HG03060 (cell line): ENCODE measurements around the gene C19orf47.
"Not testable (repeated sequence)": the region's sequence is repeated elsewhere in the genome, so short reads cannot be mapped to it uniquely, and the experiment has no call there.

Experiments
- ATAC-seq: cut with Tn5 transposase; IDR thresholded peaks from one replicate; pipeline ENCODE4 v1.9.1; 2021; ENCODE audit warnings: low read depth, moderate number of reproducible peaks; ENCODE audit not compliant: unreplicated experiment

The C19orf47 gene

GRCh38 chr19:40377876-40378385 is 29.7 kb upstream of the C19orf47 start:
- ATAC-seq, result no peak

- ATAC-seq, result no peak
Measured at GRCh38 chr19:40376286-40376862, 28.2 kb upstream of the C19orf47 start.

- no peak for ATAC-seq
Measured at GRCh38 chr19:40374084-40374483, 25.9 kb upstream of the C19orf47 start.

GRCh38 chr19:40371802-40372122 is 23.6 kb upstream of the C19orf47 start:
- no peak for ATAC-seq

- no peak for ATAC-seq
Measured at GRCh38 chr19:40370997-40371801, 23.0 kb upstream of the C19orf47 start.

- ATAC-seq, result not testable (repeated sequence)
Measured at GRCh38 chr19:40370253-40370652, 22.1 kb upstream of the C19orf47 start.

- ATAC-seq, result no peak
Measured at GRCh38 chr19:40369797-40370196, 21.6 kb upstream of the C19orf47 start.

- ATAC-seq, result no peak
Measured at GRCh38 chr19:40367577-40368434, 19.6 kb upstream of the C19orf47 start.

GRCh38 chr19:40366697-40367561 is 18.7 kb upstream of the C19orf47 start:
- no peak for ATAC-seq

- ATAC-seq, result no peak
Measured at GRCh38 chr19:40365613-40366401, 17.6 kb upstream of the C19orf47 start.

GRCh38 chr19:40365010-40365409 is 16.8 kb upstream of the C19orf47 start:
- no peak for ATAC-seq

GRCh38 chr19:40363069-40363468 is 14.9 kb upstream of the C19orf47 start:
- ATAC-seq, result no peak

GRCh38 chr19:40362160-40362559 is 14.0 kb upstream of the C19orf47 start:
- no peak for ATAC-seq

GRCh38 chr19:40360708-40361241 is 12.6 kb upstream of the C19orf47 start:
- ATAC-seq, result no peak

- ATAC-seq, result no peak
Measured at GRCh38 chr19:40360020-40360707, 12.0 kb upstream of the C19orf47 start.

GRCh38 chr19:40358773-40359172 is 10.6 kb upstream of the C19orf47 start:
- ATAC-seq, result no peak

GRCh38 chr19:40357640-40358039 is 9.4 kb upstream of the C19orf47 start:
- no peak for ATAC-seq

- ATAC-seq, result no peak
Measured at GRCh38 chr19:40356681-40357595, 8.7 kb upstream of the C19orf47 start.
